ENCODE measurements around the gene TMEM63C.
"Not testable (repeated sequence)": the region's sequence is repeated elsewhere in the genome, so short reads cannot be mapped to it uniquely, and the experiment has no call there.

Gene TMEM63C

GRCh38 chr14:77272261-77272660 is 90.7 kb downstream of the TMEM63C start:
- FAIRE-seq (no peak), DNase-seq (ENCODE audit: insufficient read length, low spot score) (no peak)

- DNase-seq (ENCODE audit: insufficient read length, low spot score) (no peak), FAIRE-seq (no peak)
These were observed 92.2 kb downstream of the TMEM63C start for GRCh38 chr14:77273796-77274195.

- FAIRE-seq, result no peak
These were observed 93.5 kb downstream of the TMEM63C start for GRCh38 chr14:77275041-77275580.

GRCh38 chr14:77275601-77276017 is 94.0 kb downstream of the TMEM63C start:
- FAIRE-seq, result no peak
- no peak for DNase-seq (ENCODE audit: insufficient read length, low spot score)

More at GRCh38 chr14:77275041-77275580, 93.5 kb downstream of the TMEM63C start:
- no peak for DNase-seq (ENCODE audit: insufficient read length, low spot score)

- DNase-seq (ENCODE audit: insufficient read length, low spot score) (no peak), FAIRE-seq (peak; percentile 80)
These were observed 94.8 kb downstream of the TMEM63C start for GRCh38 chr14:77276295-77276935.

- DNase-seq (ENCODE audit: insufficient read length, low spot score) (no peak), FAIRE-seq (no peak)
These were observed 95.4 kb downstream of the TMEM63C start for GRCh38 chr14:77276959-77277358.

- DNase-seq (ENCODE audit: insufficient read length, low spot score) (no peak), FAIRE-seq (peak; percentile 51)
These were observed 97.0 kb downstream of the TMEM63C start for GRCh38 chr14:77278461-77279230.

GRCh38 chr14:77279719-77280118 is 98.1 kb downstream of the TMEM63C start:
- FAIRE-seq, result no peak
- DNase-seq (ENCODE audit: insufficient read length, low spot score), result no peak

- not testable (repeated sequence) for FAIRE-seq; DNase-seq (ENCODE audit: insufficient read length, low spot score)
These were observed 99.3 kb downstream of the TMEM63C start for GRCh38 chr14:77280921-77281320.

GRCh38 chr14:77281852-77282410 is 100.3 kb downstream of the TMEM63C start:
- FAIRE-seq (no peak), DNase-seq (ENCODE audit: insufficient read length, low spot score) (no peak)

- FAIRE-seq (peak; percentile 60), DNase-seq (ENCODE audit: insufficient read length, low spot score) (no peak)
These were observed 102.5 kb downstream of the TMEM63C start for GRCh38 chr14:77284066-77284465.

GRCh38 chr14:77284466-77284865 is 102.9 kb downstream of the TMEM63C start:
- no peak for DNase-seq (ENCODE audit: insufficient read length, low spot score)
- FAIRE-seq, result peak; percentile 51

GRCh38 chr14:77286576-77286975 is 105.0 kb downstream of the TMEM63C start:
- DNase-seq (ENCODE audit: insufficient read length, low spot score) (no peak), FAIRE-seq (no peak)

- FAIRE-seq (peak; percentile 26), DNase-seq (ENCODE audit: insufficient read length, low spot score) (no peak)
These were observed 109.1 kb downstream of the TMEM63C start for GRCh38 chr14:77290705-77291104.

- no peak for DNase-seq (ENCODE audit: insufficient read length, low spot score)
- no peak for FAIRE-seq
These were observed 114.6 kb downstream of the TMEM63C start for GRCh38 chr14:77296155-77296554.

GRCh38 chr14:77296906-77297305 is 115.3 kb downstream of the TMEM63C start:
- DNase-seq (ENCODE audit: insufficient read length, low spot score), result no peak
- no peak for FAIRE-seq

- DNase-seq (ENCODE audit: insufficient read length, low spot score) (no peak), FAIRE-seq (peak; percentile 9)
These were observed 118.2 kb downstream of the TMEM63C start for GRCh38 chr14:77299771-77300170.

GRCh38 chr14:77301103-77301502 is 119.5 kb downstream of the TMEM63C start:
- DNase-seq (ENCODE audit: insufficient read length, low spot score), result peak; percentile 81
- FAIRE-seq, result peak; percentile 97

GRCh38 chr14:77302926-77303325 is 121.3 kb downstream of the TMEM63C start:
- DNase-seq (ENCODE audit: insufficient read length, low spot score) (peak; percentile 77), FAIRE-seq (peak; percentile 93)

GRCh38 chr14:77303417-77304156 is 122.0 kb downstream of the TMEM63C start:
- FAIRE-seq, result peak; percentile 85

GRCh38 chr14:77305696-77306095 is 124.1 kb downstream of the TMEM63C start:
- FAIRE-seq, result peak; percentile 42
- DNase-seq (ENCODE audit: insufficient read length, low spot score), result no peak

More at GRCh38 chr14:77303417-77304156, 122.0 kb downstream of the TMEM63C start:
- peak; percentile 96 for DNase-seq (ENCODE audit: insufficient read length, low spot score)

Data from HTR-8/SVneo (cell line).